ENCODE measurements around the gene B3GALT4.

The B3GALT4 gene

GRCh38 chr6:33247977-33248642 lies 28.8 kb upstream of the B3GALT4 start:
- peak overlapping the region; percentile 98 for H3K27ac ChIP-seq

GRCh38 chr6:33248643-33248931 lies 28.3 kb upstream of the B3GALT4 start:
- peak overlapping the region; percentile 98 for H3K27ac ChIP-seq
- peak; percentile 51 for TF ChIP-seq CTCF (conservative IDR thresholded peaks at IDR 0.05)

More at GRCh38 chr6:33247977-33248642, 28.8 kb upstream of the B3GALT4 start:
- peak; percentile 99 for TF ChIP-seq CTCF (conservative IDR thresholded peaks at IDR 0.05)

GRCh38 chr6:33248932-33249731 lies 27.8 kb upstream of the B3GALT4 start:
- TF ChIP-seq CTCF (conservative IDR thresholded peaks at IDR 0.05) = no peak
- H3K27ac ChIP-seq = peak overlapping the region; percentile 98

- no peak for TF ChIP-seq CTCF (conservative IDR thresholded peaks at IDR 0.05)
- peak overlapping the region; percentile 98 for H3K27ac ChIP-seq
These were observed 26.9 kb upstream of the B3GALT4 start for GRCh38 chr6:33249732-33250630.

- no peak for TF ChIP-seq CTCF (conservative IDR thresholded peaks at IDR 0.05)
- peak overlapping the region; percentile 98 for H3K27ac ChIP-seq
These were observed 26.2 kb upstream of the B3GALT4 start for GRCh38 chr6:33250731-33251130.

GRCh38 chr6:33251395-33252012 lies 25.4 kb upstream of the B3GALT4 start:
- no peak for TF ChIP-seq CTCF (conservative IDR thresholded peaks at IDR 0.05)
- H3K27ac ChIP-seq = peak overlapping the region; percentile 98; the same call in 1 of the 2 replicates

Measured in VCaP (cell line).